Activated CD8-positive, alpha-beta memory T cell treated with anti-CD3 and anti-CD28 coated beads for 4 hours (primary cell): ENCODE data around the gene NDUFB5.
"Not testable (repeated sequence)": the region's sequence is repeated elsewhere in the genome, so short reads cannot be mapped to it uniquely, and the experiment has no call there.

Experiments
- DNase-seq, 2 donors: peaks; one replicate each; pipeline ENCODE4 v3.0.0-alpha.2; 2020; ENCODE audit warnings: low read depth in 2 of 2

NDUFB5 gene

GRCh38 chr3:179630753-179631451 is 26.3 kb downstream of the NDUFB5 start:
- no peak for DNase-seq

GRCh38 chr3:179640469-179640868 is 35.9 kb downstream of the NDUFB5 start:
- DNase-seq: no peak

GRCh38 chr3:179642871-179643270 is 38.3 kb downstream of the NDUFB5 start:
- DNase-seq: no peak

- DNase-seq: not testable (repeated sequence)
These were observed 39.2 kb downstream of the NDUFB5 start for GRCh38 chr3:179643837-179644236.

- DNase-seq: no peak
These were observed 41.6 kb downstream of the NDUFB5 start for GRCh38 chr3:179646177-179646576.

GRCh38 chr3:179651687-179652446 is 47.3 kb downstream of the NDUFB5 start:
- DNase-seq: no peak

- peak in 1 of 2 donors; percentile 21 for DNase-seq
These were observed 48.0 kb downstream of the NDUFB5 start, which contains the start of gene USP13 for GRCh38 chr3:179652447-179653095. USP13 (plus strand) TSS chr3:179653040; CDS start chr3:179653226, 186 bp downstream.

- DNase-seq: peak in 1 of 2 donors; percentile 12
These were observed 48.7 kb downstream of the NDUFB5 start for GRCh38 chr3:179653096-179653797.

GRCh38 chr3:179655236-179655635 is 50.6 kb downstream of the NDUFB5 start:
- DNase-seq: no peak

- no peak for DNase-seq
These were observed 54.0 kb downstream of the NDUFB5 start for GRCh38 chr3:179658606-179659005.

- no peak for DNase-seq
These were observed 56.3 kb downstream of the NDUFB5 start for GRCh38 chr3:179660872-179661271.

GRCh38 chr3:179661777-179662176 is 57.2 kb downstream of the NDUFB5 start:
- DNase-seq: no peak

GRCh38 chr3:179663093-179663492 is 58.5 kb downstream of the NDUFB5 start:
- DNase-seq: no peak

- no peak for DNase-seq
These were observed 61.4 kb downstream of the NDUFB5 start for GRCh38 chr3:179666030-179666429.

- DNase-seq: no peak
These were observed 61.9 kb downstream of the NDUFB5 start for GRCh38 chr3:179666436-179667035.

GRCh38 chr3:179668429-179668828 is 63.8 kb downstream of the NDUFB5 start:
- no peak for DNase-seq

- no peak for DNase-seq
These were observed 65.7 kb downstream of the NDUFB5 start for GRCh38 chr3:179670311-179670710.

- DNase-seq: no peak
These were observed 66.7 kb downstream of the NDUFB5 start for GRCh38 chr3:179671309-179671708.

- no peak for DNase-seq
These were observed 67.2 kb downstream of the NDUFB5 start for GRCh38 chr3:179671747-179672242.

GRCh38 chr3:179672918-179673317 is 68.3 kb downstream of the NDUFB5 start:
- no peak for DNase-seq

GRCh38 chr3:179673523-179673922 is 68.9 kb downstream of the NDUFB5 start:
- no peak for DNase-seq
